CD4-positive, alpha-beta T cell (primary cell): ENCODE data around the gene ERP44. TPM values are rescaled to one million over a fixed set of nuclear protein-coding genes. Genes with fewer than 3 reads are reported as not detected.

Experiments
- ATAC-seq: fragments of 200-7000 bp; cut with Tn5 transposase; one replicate; pipeline ENCODE4 v1.10.0; 2022; ENCODE audit warnings: mild to moderate bottlenecking; ENCODE audit not compliant: poor library complexity
- CTCF ChIA-PET: fragments of 350-600 bp; sonication (Branson Sonifier 250); formaldehyde crosslinking; loops from one replicate; lab custom pipeline; 2021; ENCODE audit warnings: antibody characterized with exemption, inconsistent platforms; lab: Charles Lee
- POLR2A ChIA-PET: fragments of 350-600 bp; sonication (Branson Sonifier 250); formaldehyde crosslinking; loops from one replicate; lab custom pipeline; 2021; ENCODE audit warnings: antibody characterized with exemption, inconsistent platforms; lab: Charles Lee
- DNase-seq, 14 experiments: peaks; one replicate each; pipeline ENCODE4 v3.0.0-alpha.2; 2013 to 2020; ENCODE audit warnings: mixed read lengths in 2 of 14
- H3K27ac ChIP-seq, 2 donors: one replicate each; pipeline versions ENCODE4 v1.5.1 to v1.7.0; 2013; ENCODE audit warnings: low read length in 2 of 2, low read depth in 1 of 2, mild to moderate bottlenecking in 1 of 2
- H3K27me3 ChIP-seq, 2 experiments: 1 replicate in 1 of 2; 2 replicates in 1 of 2; pipeline versions ENCODE4 v1.6.1 to v1.7.0; 2013; ENCODE audit warnings: low read length in 2 of 2, control low read depth in 1 of 2, mild to moderate bottlenecking in 1 of 2, moderate library complexity in 1 of 2; ENCODE audit not compliant: insufficient read depth in 2 of 2, control insufficient read depth in 1 of 2
- H3K36me3 ChIP-seq: one replicate; pipeline ENCODE4 v1.6.1; 2013; ENCODE audit warnings: low read length, control low read depth; ENCODE audit not compliant: insufficient read depth
- H3K4me1 ChIP-seq: one replicate; pipeline ENCODE4 v1.6.1; 2013; ENCODE audit warnings: low read length, control low read depth; ENCODE audit not compliant: insufficient read depth
- H3K4me3 ChIP-seq: one replicate; pipeline ENCODE4 v1.5.1; 2013; ENCODE audit warnings: mild to moderate bottlenecking, low read length, moderate library complexity
- H3K9me3 ChIP-seq, 2 experiments: 1 replicate in 1 of 2; 2 replicates in 1 of 2; pipeline versions ENCODE4 v1.6.1 to v1.7.0; 2013; ENCODE audit warnings: low read length in 2 of 2, mild to moderate bottlenecking in 2 of 2, control low read depth in 1 of 2, moderate library complexity in 1 of 2; ENCODE audit not compliant: control insufficient read depth in 1 of 2, insufficient read depth in 1 of 2
- H3K27ac Mint-ChIP-seq: one replicate; pipeline ENCODE4 v1.8.0; 2020; ENCODE audit warnings: mixed read lengths
- H3K27me3 Mint-ChIP-seq: one replicate; pipeline ENCODE4 v1.8.0; 2021; ENCODE audit warnings: mixed read lengths
- H3K36me3 Mint-ChIP-seq: one replicate; pipeline ENCODE4 v1.8.0; 2021; ENCODE audit warnings: low read depth, mixed read lengths
- H3K4me1 Mint-ChIP-seq: one replicate; pipeline ENCODE4 v1.8.0; 2021; ENCODE audit warnings: low read depth, mixed read lengths
- H3K4me3 Mint-ChIP-seq: one replicate; pipeline ENCODE4 v1.8.0; 2020; ENCODE audit warnings: mild to moderate bottlenecking, mixed read lengths
- H3K9me3 Mint-ChIP-seq: one replicate; pipeline ENCODE4 v1.8.0; 2020; ENCODE audit warnings: mixed read lengths
- CTCF ChIP-seq: fragments of 200-600 bp; IDR thresholded peaks from one replicate; pipeline ENCODE4 v1.8.0; 2022; ENCODE audit warnings: antibody characterized with exemption, mild to moderate bottlenecking
- intact Hi-C, 2 experiments: fragments of 100-400 bp; cut with DNase I in 1 of 2; cut with micrococcal nuclease in 1 of 2; formaldehyde crosslinking; loops; one replicate each; pipeline versions ENCODE4 v1.15.1 to v1.9.0; 2023 to 2025; cut with DNase I, micrococcal nuclease
- total RNA-seq, 174 experiments: library from RNA in 2 of 174; stranded (reverse) in 2 of 174; gene quantifications; one replicate each; pipeline ENCODE4 v1.2.3 and lab custom pipeline; 2021 to 2026

ERP44 gene
- total RNA-seq, 2 experiments from 2014 or later, result 6.8 to 7.1 TPM

GRCh38 chr9:99936947-99937587 is 161.7 kb downstream of the ERP44 start:
- Mint-ChIP-seq H3K27ac (no peak overlapping the region), H3K4me3 (no peak overlapping the region), H3K36me3 (peaks cover 74% of the 10 kb centered on the region), H3K27me3 (no peaks in the 10 kb centered on the region), H3K9me3 (peaks cover 7% of the 10 kb centered on the region), H3K4me1 (peaks cover 32% of the 10 kb centered on the region)
- Histone ChIP-seq H3K9me3 (peaks cover 0 to 5% of the 10 kb centered on the region in 2 experiments), H3K36me3 (peaks cover 9% of the 10 kb centered on the region), H3K4me3 (no peak overlapping the region), H3K27ac (no peak overlapping the region), H3K4me1 (no peaks in the 10 kb centered on the region), H3K27me3 (no peaks in the 10 kb centered on the region)
- intact Hi-C loops, result no loop called here
- ATAC-seq, result no peak
- TF ChIP-seq CTCF, result no peak
- ChIA-PET POLR2A (no interaction called here), CTCF (no interaction called here)
- no peak for DNase-seq

GRCh38 chr9:99931155-99931840 is 167.5 kb downstream of the ERP44 start:
- Mint-ChIP-seq H3K4me1 (peaks cover 23% of the 10 kb centered on the region), H3K4me3 (no peak overlapping the region), H3K27ac (no peak overlapping the region), H3K9me3 (peaks cover 2% of the 10 kb centered on the region), H3K27me3 (no peaks in the 10 kb centered on the region), H3K36me3 (peaks cover 76% of the 10 kb centered on the region)
- intact Hi-C loops, result no loop called here
- DNase-seq, result no peak
- POLR2A ChIA-PET, result no interaction called here
- Histone ChIP-seq H3K36me3 (peaks cover 6% of the 10 kb centered on the region), H3K27me3 (no peaks in the 10 kb centered on the region), H3K4me3 (no peak overlapping the region), H3K9me3 (peaks cover 0 to 4% of the 10 kb centered on the region in 2 experiments), H3K4me1 (no peaks in the 10 kb centered on the region), H3K27ac (no peak overlapping the region)
- CTCF ChIA-PET, result interaction anchor here (2.1 kb wide), 1 partner anchor 17 kb away, joined by 5 read pairs; no protein-coding TSS in a partner anchor
- TF ChIP-seq CTCF, result no peak
- ATAC-seq, result no peak

GRCh38 chr9:99929652-99930051 is 169.1 kb downstream of the ERP44 start:
- no peak for DNase-seq
- H3K27me3 Mint-ChIP-seq, result no peaks in the 10 kb centered on the region
- intact Hi-C loops, result no loop called here
- H3K27ac Mint-ChIP-seq, result no peak overlapping the region
- CTCF ChIA-PET, result no interaction called here
- Histone ChIP-seq H3K27me3 (no peaks in the 10 kb centered on the region), H3K4me3 (no peak overlapping the region), H3K9me3 (peaks cover 0 to 4% of the 10 kb centered on the region in 2 experiments), H3K4me1 (no peaks in the 10 kb centered on the region), H3K36me3 (peaks cover 13% of the 10 kb centered on the region), H3K27ac (no peak overlapping the region)
- POLR2A ChIA-PET, result interaction anchor here (0.7 kb wide), 1 partner anchor 759 kb away, joined by 3 read pairs; no protein-coding TSS in a partner anchor
- H3K4me1 Mint-ChIP-seq, result peaks cover 17% of the 10 kb centered on the region
- peaks cover 3% of the 10 kb centered on the region for H3K9me3 Mint-ChIP-seq
- H3K4me3 Mint-ChIP-seq, result no peak overlapping the region
- ATAC-seq, result no peak
- no peak for TF ChIP-seq CTCF
- H3K36me3 Mint-ChIP-seq, result peaks cover 81% of the 10 kb centered on the region

Other genes starting within 250 kb of the ERP44 start
- 10 to 100 TPM; 29.3 to 31.3 TPM for gene STX17, start 192.3 kb downstream of the ERP44 start, total RNA-seq
- gene INVS, start 243 bp upstream of the ERP44 start, total RNA-seq, result 10 to 100 TPM; 13.6 to 14.3 TPM